LNCaP clone FGC (cell line): ENCODE results near the gene TMEM131L.

Experiments
- DNase-seq: peaks from one replicate; pipeline ENCODE4 v3.0.0-alpha.2; 2011; ENCODE audit warnings: low read depth
- H3K4me3 ChIP-seq: 2 replicates; pipeline ENCODE4 v1.5.1; 2011; ENCODE audit warnings: mild to moderate bottlenecking, low read depth, low read length, control low read depth
- CTCF ChIP-seq: IDR thresholded peaks from 2 replicates; pipeline ENCODE4 v1.5.1; 2012; ENCODE audit warnings: mild to moderate bottlenecking; ENCODE audit not compliant: control insufficient read depth, insufficient read depth; ENCODE audit errors: extremely low read depth

TMEM131L gene

GRCh38 chr4:153623491-153623890 is 157.3 kb downstream of the TMEM131L start:
- DNase-seq, result no peak
- H3K4me3 ChIP-seq, result no peak overlapping the region
- TF ChIP-seq CTCF, result no peak

GRCh38 chr4:153628796-153629315 is 162.7 kb downstream of the TMEM131L start:
- no peak for TF ChIP-seq CTCF
- H3K4me3 ChIP-seq, result no peak overlapping the region
- no peak for DNase-seq

GRCh38 chr4:153629776-153630175 is 163.6 kb downstream of the TMEM131L start:
- TF ChIP-seq CTCF, result no peak
- no peak for DNase-seq
- no peak overlapping the region for H3K4me3 ChIP-seq

GRCh38 chr4:153634738-153635353 is 168.7 kb downstream of the TMEM131L start:
- no peak for DNase-seq
- TF ChIP-seq CTCF, result peak; percentile 53
- H3K4me3 ChIP-seq, result no peak overlapping the region

- no peak for TF ChIP-seq CTCF
- no peak overlapping the region for H3K4me3 ChIP-seq
- DNase-seq, result no peak
Observed at GRCh38 chr4:153635846-153636245, 169.7 kb downstream of the TMEM131L start.

- TF ChIP-seq CTCF, result no peak
- DNase-seq, result no peak
- H3K4me3 ChIP-seq, result no peak overlapping the region
Observed at GRCh38 chr4:153637201-153637600, 171.0 kb downstream of the TMEM131L start.

- no peak overlapping the region for H3K4me3 ChIP-seq
- no peak for DNase-seq
- no peak for TF ChIP-seq CTCF
Observed at GRCh38 chr4:153638011-153638410, 171.9 kb downstream of the TMEM131L start.
